HFFc6 (cell line): ENCODE results near the gene TAF10. TPM values are rescaled to one million over a fixed set of nuclear protein-coding genes. Genes with fewer than 3 reads are reported as not detected.

Experiments used
- DNase-seq: peaks from one replicate; pipeline ENCODE4 v3.0.0-alpha.2; 2018
- H3K27ac Mint-ChIP-seq: 2 replicates; pipeline ENCODE4 v1.8.0; 2020; ENCODE audit warnings: mild to moderate bottlenecking, mixed read lengths
- H3K27me3 Mint-ChIP-seq: 2 replicates; pipeline ENCODE4 v1.8.0; 2021; ENCODE audit warnings: mild to moderate bottlenecking, moderate library complexity, mixed read lengths; ENCODE audit not compliant: insufficient read depth
- H3K36me3 Mint-ChIP-seq: 2 replicates; pipeline ENCODE4 v1.8.0; 2021; ENCODE audit warnings: low read depth, mixed read lengths
- H3K4me1 Mint-ChIP-seq: 2 replicates; pipeline ENCODE4 v1.8.0; 2020; ENCODE audit warnings: low read depth, mixed read lengths
- H3K4me3 Mint-ChIP-seq: 2 replicates; pipeline ENCODE4 v1.8.0; 2020; ENCODE audit warnings: mild to moderate bottlenecking, moderate library complexity, mixed read lengths
- H3K9me3 Mint-ChIP-seq: 2 replicates; pipeline ENCODE4 v1.8.0; 2020; ENCODE audit warnings: mild to moderate bottlenecking, mixed read lengths
- total RNA-seq, 6 experiments: library from RNA; stranded (reverse); fragmentation: NEBNext Ultra II Directional; extraction: Animal tissue kit (Norgen Biotek cat#: 25700); gene quantifications; 2 replicates in 1 of 6; 3 replicates in 5 of 6; pipeline ENCODE4 v1.2.3, GENCODE V29; 2021
- TF ChIP-seq, protein P1 (sequence below): fragments of 200-600 bp; sonication (generic); IDR thresholded peaks from 2 replicates; pipeline ENCODE4 v1.5.0; 2021; ENCODE audit warnings: antibody characterized with exemption, mild to moderate bottlenecking

The TAF10 gene
- total RNA-seq, 6 experiments from 2014 or later, result 148 to 205 (median 192) TPM

DNA sequence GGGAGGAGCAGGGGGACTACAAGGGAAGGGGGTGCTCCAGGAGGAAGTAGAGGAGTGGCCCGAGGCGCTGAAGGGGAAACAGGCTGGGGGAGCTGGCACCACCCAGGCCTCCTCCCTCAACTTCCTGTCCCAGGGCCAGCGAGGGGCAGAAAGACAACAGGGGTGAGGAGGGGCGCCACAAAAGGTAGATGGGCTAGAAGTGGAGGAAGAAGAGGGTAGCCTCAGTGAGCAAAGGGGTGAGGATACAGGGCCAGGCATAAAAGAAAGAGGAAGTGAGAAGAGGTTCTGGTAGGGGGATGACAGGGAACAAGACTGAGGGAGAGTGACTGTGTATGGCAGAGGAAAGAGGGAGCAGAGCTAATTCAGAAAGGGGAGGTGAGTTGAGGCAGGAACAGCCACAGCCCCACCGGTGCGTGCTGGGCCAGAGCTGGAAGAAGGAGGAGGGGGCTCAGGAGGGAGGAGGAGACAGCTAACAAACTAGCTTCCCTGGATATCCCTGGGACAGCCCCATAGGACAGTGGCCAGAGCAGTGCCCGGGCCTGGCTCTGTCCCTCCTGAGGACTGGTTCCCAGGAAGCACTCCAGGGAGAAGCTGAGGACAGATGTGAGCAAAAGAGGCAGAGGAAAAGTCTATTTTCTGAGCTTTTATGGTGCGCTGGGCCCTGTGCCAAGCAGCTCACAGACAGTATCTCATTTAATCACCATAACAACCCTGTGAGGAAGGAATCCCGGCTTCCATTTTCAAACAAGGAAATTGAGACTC is 35.1 kb upstream of the TAF10 start:
- H3K4me1 Mint-ChIP-seq, result no peaks in the 10 kb centered on the region
- TF ChIP-seq, protein P1, sequence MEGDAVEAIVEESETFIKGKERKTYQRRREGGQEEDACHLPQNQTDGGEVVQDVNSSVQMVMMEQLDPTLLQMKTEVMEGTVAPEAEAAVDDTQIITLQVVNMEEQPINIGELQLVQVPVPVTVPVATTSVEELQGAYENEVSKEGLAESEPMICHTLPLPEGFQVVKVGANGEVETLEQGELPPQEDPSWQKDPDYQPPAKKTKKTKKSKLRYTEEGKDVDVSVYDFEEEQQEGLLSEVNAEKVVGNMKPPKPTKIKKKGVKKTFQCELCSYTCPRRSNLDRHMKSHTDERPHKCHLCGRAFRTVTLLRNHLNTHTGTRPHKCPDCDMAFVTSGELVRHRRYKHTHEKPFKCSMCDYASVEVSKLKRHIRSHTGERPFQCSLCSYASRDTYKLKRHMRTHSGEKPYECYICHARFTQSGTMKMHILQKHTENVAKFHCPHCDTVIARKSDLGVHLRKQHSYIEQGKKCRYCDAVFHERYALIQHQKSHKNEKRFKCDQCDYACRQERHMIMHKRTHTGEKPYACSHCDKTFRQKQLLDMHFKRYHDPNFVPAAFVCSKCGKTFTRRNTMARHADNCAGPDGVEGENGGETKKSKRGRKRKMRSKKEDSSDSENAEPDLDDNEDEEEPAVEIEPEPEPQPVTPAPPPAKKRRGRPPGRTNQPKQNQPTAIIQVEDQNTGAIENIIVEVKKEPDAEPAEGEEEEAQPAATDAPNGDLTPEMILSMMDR, result no peak
- peak; percentile 43 for DNase-seq
- H3K9me3 Mint-ChIP-seq, result no peaks in the 10 kb centered on the region
- H3K27ac Mint-ChIP-seq, result no peak overlapping the region
- H3K27me3 Mint-ChIP-seq, result peaks cover 2% of the 10 kb centered on the region; the same call in 1 of the 2 replicates
- no peak overlapping the region for H3K4me3 Mint-ChIP-seq
- H3K36me3 Mint-ChIP-seq, result no peaks in the 10 kb centered on the region

GRCh38 chr11:6646576-6646917 is 34.5 kb upstream of the TAF10 start:
- Mint-ChIP-seq H3K27ac (no peak overlapping the region), H3K4me3 (no peak overlapping the region), H3K36me3 (no peaks in the 10 kb centered on the region), H3K27me3 (peaks cover 2% of the 10 kb centered on the region; the same call in 1 of the 2 replicates), H3K9me3 (no peaks in the 10 kb centered on the region), H3K4me1 (no peaks in the 10 kb centered on the region)
- peak; percentile 17 for DNase-seq
- TF ChIP-seq, protein P1, result no peak

DNA sequence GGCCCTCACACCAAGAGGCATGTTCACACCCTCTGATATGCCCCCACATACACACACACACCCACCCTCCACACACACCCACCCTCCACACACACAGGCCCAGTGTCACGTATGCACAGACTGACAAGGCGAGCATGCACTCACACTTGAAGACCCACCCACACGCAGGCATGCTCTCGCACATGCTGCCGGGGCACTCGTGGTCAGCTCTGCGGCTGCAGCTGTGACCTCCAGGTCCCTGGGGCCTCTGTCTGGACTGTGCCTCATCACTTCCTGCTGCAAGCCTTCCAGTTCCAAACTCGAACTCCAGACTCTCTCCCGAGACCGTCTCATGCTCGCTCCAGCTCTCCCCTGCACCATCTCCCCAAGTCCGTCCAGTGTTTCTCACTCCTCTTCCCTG is 34.1 kb upstream of the TAF10 start:
- Mint-ChIP-seq H3K4me3 (no peak overlapping the region), H3K27me3 (peaks cover 2% of the 10 kb centered on the region; the same call in 1 of the 2 replicates), H3K36me3 (no peaks in the 10 kb centered on the region), H3K4me1 (no peaks in the 10 kb centered on the region), H3K27ac (no peak overlapping the region), H3K9me3 (no peaks in the 10 kb centered on the region)
- peak; percentile 65 for DNase-seq
- TF ChIP-seq, protein P1, result no peak

- H3K27ac Mint-ChIP-seq, result no peak overlapping the region
- TF ChIP-seq, protein P1, result no peak
- no peaks in the 10 kb centered on the region for H3K4me1 Mint-ChIP-seq
- H3K9me3 Mint-ChIP-seq, result no peaks in the 10 kb centered on the region
- peaks cover 2% of the 10 kb centered on the region; the same call in 1 of the 2 replicates for H3K27me3 Mint-ChIP-seq
- no peak overlapping the region for H3K4me3 Mint-ChIP-seq
- no peak for DNase-seq
- no peaks in the 10 kb centered on the region for H3K36me3 Mint-ChIP-seq
Observed at GRCh38 chr11:6642957-6643356, 30.9 kb upstream of the TAF10 start.

DNA sequence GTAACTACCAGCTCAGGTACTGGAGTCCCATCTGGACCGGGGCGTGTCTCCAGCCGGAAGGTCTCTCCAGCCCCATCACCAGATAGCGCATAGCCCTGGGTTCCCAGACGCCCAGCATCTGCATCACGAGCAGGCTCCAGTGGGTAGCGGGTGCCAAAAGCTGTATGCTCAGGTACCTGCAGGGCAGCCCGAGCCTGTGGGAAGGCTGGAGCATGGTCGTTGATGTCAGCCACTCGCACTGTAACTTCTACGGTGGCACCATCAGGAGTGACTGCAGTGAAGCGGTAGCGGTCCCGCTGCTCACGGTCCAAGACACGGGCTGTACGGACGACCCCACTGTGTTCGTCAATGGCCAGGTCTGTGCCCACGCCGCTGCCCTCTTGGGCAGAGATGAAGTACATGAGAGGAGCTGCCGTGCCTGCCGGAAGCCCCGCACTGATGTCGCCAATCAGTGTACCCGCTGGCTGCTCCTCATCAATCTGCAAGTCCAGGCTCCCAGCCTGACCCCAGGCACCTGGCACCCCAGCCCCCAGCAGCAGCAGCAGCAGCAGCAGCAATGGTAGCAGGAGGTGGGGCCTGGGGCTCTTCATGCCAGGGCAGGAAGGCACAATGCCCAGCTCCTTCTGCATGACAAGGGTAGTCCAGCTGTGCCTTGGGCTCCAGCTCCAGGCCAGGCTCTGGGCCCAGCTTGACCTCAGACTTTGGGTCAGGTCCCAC is 29.1 kb upstream of the TAF10 start:
- H3K27ac Mint-ChIP-seq, result no peak overlapping the region
- H3K9me3 Mint-ChIP-seq, result no peaks in the 10 kb centered on the region
- TF ChIP-seq, protein P1, result no peak

More for the DNA sequence above, 29.1 kb upstream of the TAF10 start:
- Mint-ChIP-seq H3K4me3 (no peak overlapping the region), H3K4me1 (no peaks in the 10 kb centered on the region), H3K36me3 (no peaks in the 10 kb centered on the region), H3K27me3 (peaks cover 2% of the 10 kb centered on the region; the same call in 1 of the 2 replicates)
- no peak for DNase-seq
